SK-N-SH (cell line): Measurements from ENCODE around the gene USP32. TPM values are rescaled to one million over a fixed set of nuclear protein-coding genes. Genes with fewer than 3 reads are reported as not detected.

Source experiments
- CTCF ChIA-PET: fragments of 300-600, 350-600 bp; formaldehyde crosslinking; extraction: SDS; loops from one replicate; lab custom pipeline; 2021; lab: Yijun Ruan, JAX
- POLR2A ChIA-PET: fragments of 350-600 bp; sonication (Branson Sonifier 250); formaldehyde crosslinking; extraction: SDS; loops from one replicate; lab custom pipeline; 2020; ENCODE audit warnings: antibody characterized with exemption, inconsistent platforms; lab: Yijun Ruan, JAX
- DNase-seq: peaks from one replicate; pipeline ENCODE4 v3.0.0; 2012
- H2AFZ ChIP-seq: fragments of 200-600 bp; sonication (generic); 2 replicates; pipeline ENCODE4 v1.8.1; 2016; ENCODE audit warnings: antibody characterized with exemption, mild to moderate bottlenecking, low read depth
- H3F3A ChIP-seq: fragments of 200-600 bp; sonication (generic); replicated peaks from 2 replicates; pipeline ENCODE3; 2016; ENCODE audit warnings: antibody characterized with exemption, mild to moderate bottlenecking; ENCODE audit not compliant: insufficient read depth
- H3K27ac ChIP-seq, 2 experiments: fragments of 200-500 bp in 1 of 2; fragments of 200-600 bp in 1 of 2; sonication (Bioruptor generic) in 1 of 2; sonication (generic), shearing (Covaris generic) in 1 of 2; 2 replicates each; pipeline versions ENCODE4 v1.5.1 to v1.6.1; 2014 to 2016; ENCODE audit warnings: low read depth in 2 of 2, inconsistent platforms in 1 of 2, low read length in 1 of 2, mild to moderate bottlenecking in 1 of 2, mixed read lengths in 1 of 2
- H3K27me3 ChIP-seq: fragments of 200-600 bp; sonication (generic), shearing (Covaris generic); 2 replicates; pipeline ENCODE4 v1.6.1; 2016; ENCODE audit warnings: mixed run types; ENCODE audit not compliant: insufficient read depth
- H3K36me3 ChIP-seq, 2 experiments: fragments of 200-500 bp in 1 of 2; fragments of 200-600 bp in 1 of 2; sonication (Bioruptor generic) in 1 of 2; sonication (generic) in 1 of 2; replicated peaks in 1 of 2; 2 replicates each; pipeline versions ENCODE3 to v1.5.1; 2014 to 2016; ENCODE audit warnings: low read length in 1 of 2, mild to moderate bottlenecking in 1 of 2; ENCODE audit not compliant: insufficient read depth in 2 of 2, control insufficient read depth in 1 of 2
- H3K4me1 ChIP-seq, 2 experiments: fragments of 200-500 bp in 1 of 2; fragments of 200-600 bp in 1 of 2; sonication (Bioruptor generic) in 1 of 2; sonication (generic), shearing (Covaris generic) in 1 of 2; 2 replicates each; pipeline versions ENCODE4 v1.5.1 to v1.6.1; 2014 to 2016; ENCODE audit warnings: low read depth in 1 of 2, low read length in 1 of 2, mixed run types in 1 of 2; ENCODE audit not compliant: insufficient read depth in 2 of 2, control insufficient read depth in 1 of 2
- H3K4me2 ChIP-seq: fragments of 200-600 bp; sonication (generic), shearing (Covaris generic); 2 replicates; pipeline ENCODE4 v1.6.1; 2017; ENCODE audit warnings: mixed run types
- H3K4me3 ChIP-seq, 2 experiments: fragments of 200-500 bp in 1 of 2; fragments of 200-600 bp in 1 of 2; sonication (Bioruptor generic) in 1 of 2; sonication (generic), shearing (Covaris generic) in 1 of 2; 2 replicates each; pipeline versions ENCODE4 v1.5.1 to v1.8.1; 2014 to 2016; ENCODE audit warnings: low read depth in 2 of 2, inconsistent platforms in 1 of 2, low read length in 1 of 2, mild to moderate bottlenecking in 1 of 2, mixed read lengths in 1 of 2, moderate library complexity in 1 of 2
- H3K79me2 ChIP-seq: fragments of 200-600 bp; sonication (generic); 2 replicates; pipeline ENCODE4 v1.8.1; 2017; ENCODE audit warnings: mild to moderate bottlenecking; ENCODE audit not compliant: insufficient read depth
- H3K9ac ChIP-seq: fragments of 200-600 bp; sonication (generic); 2 replicates; pipeline ENCODE4 v1.6.1; 2017; ENCODE audit warnings: mixed run types
- H3K9me2 ChIP-seq: fragments of 200-600 bp; sonication (generic); 2 replicates; pipeline ENCODE4 v1.6.1; 2017; ENCODE audit warnings: mixed run types
- H3K9me3 ChIP-seq: fragments of 200-600 bp; sonication (generic); 2 replicates; pipeline ENCODE4 v1.6.1; 2017; ENCODE audit warnings: mixed run types, mild to moderate bottlenecking, moderate library complexity
- H4K20me1 ChIP-seq: fragments of 200-600 bp; sonication (generic); 2 replicates; pipeline ENCODE4 v1.6.1; 2017; ENCODE audit warnings: mild to moderate bottlenecking, mixed run types; ENCODE audit not compliant: insufficient read depth
- CTCF ChIP-seq: fragments of 200-600 bp; sonication (generic); IDR thresholded peaks from 2 replicates; pipeline ENCODE4 v1.6.1; 2017; ENCODE audit warnings: antibody characterized with exemption, mild to moderate bottlenecking, moderate library complexity
- EP300 ChIP-seq, 2 experiments: IDR thresholded peaks; 2 replicates each; pipeline versions ENCODE4 v1.4.0 to v1.6.1; 2012; ENCODE audit warnings: borderline replicate concordance in 1 of 2, low read depth in 1 of 2, low read length in 1 of 2
- EZH2phosphoT487 ChIP-seq: fragments of 200-600 bp; sonication (generic); IDR thresholded peaks from 2 replicates; pipeline ENCODE4 v1.6.1; 2017; ENCODE audit warnings: low read depth, mixed run types, mild to moderate bottlenecking, antibody characterized with exemption, moderate library complexity, borderline replicate concordance
- FOSL2 ChIP-seq: IDR thresholded peaks from 2 replicates; pipeline ENCODE4 v1.4.0; 2012; ENCODE audit warnings: low read depth, mild to moderate bottlenecking, moderate library complexity, borderline replicate concordance
- GABPA ChIP-seq: IDR thresholded peaks from 2 replicates; pipeline ENCODE4 v1.4.0; 2012; ENCODE audit warnings: low read depth, mild to moderate bottlenecking
- GATA2 ChIP-seq: sonication (generic); formaldehyde crosslinking; IDR thresholded peaks from 2 replicates; pipeline ENCODE4 v1.5.0; 2020; ENCODE audit warnings: mild to moderate bottlenecking, missing genetic modification reagents
- IRF3 ChIP-seq: fragments of 150-350 bp; IDR thresholded peaks from 2 replicates; pipeline ENCODE4 v1.6.1; 2016; ENCODE audit warnings: mild to moderate bottlenecking, low read depth, low read length
- JUND ChIP-seq: IDR thresholded peaks from 2 replicates; pipeline ENCODE4 v1.4.0; 2012
- MEF2A ChIP-seq: IDR thresholded peaks from 2 replicates; pipeline ENCODE4 v1.4.0; 2012; ENCODE audit warnings: low read depth, borderline replicate concordance
- MXI1 ChIP-seq: IDR thresholded peaks from 2 replicates; pipeline ENCODE4 v1.6.1; 2012; ENCODE audit warnings: mild to moderate bottlenecking, low read depth, low read length, improper control_type of control experiment
- NFIC ChIP-seq: IDR thresholded peaks from 2 replicates; pipeline ENCODE4 v1.4.0; 2012; ENCODE audit warnings: borderline replicate concordance
- POLR2AphosphoS5 ChIP-seq: IDR thresholded peaks from 2 replicates; pipeline ENCODE4 v1.6.1; 2012; ENCODE audit warnings: low read depth, low read length
- RAD21 ChIP-seq: IDR thresholded peaks from 2 replicates; pipeline ENCODE4 v1.6.1; 2012; ENCODE audit warnings: mild to moderate bottlenecking, low read length
- RCOR1 ChIP-seq: fragments of 150-350 bp; IDR thresholded peaks from 2 replicates; pipeline ENCODE4 v1.6.1; 2017; ENCODE audit warnings: antibody characterized with exemption, low read length
- RFX5 ChIP-seq: IDR thresholded peaks from 2 replicates; pipeline ENCODE4 v1.6.1; 2012; ENCODE audit warnings: mild to moderate bottlenecking, improper control_type of control experiment, low read length
- RXRA ChIP-seq: IDR thresholded peaks from 2 replicates; pipeline ENCODE4 v1.4.0; 2012; ENCODE audit warnings: low read depth, mild to moderate bottlenecking, borderline replicate concordance
- SIN3A ChIP-seq: IDR thresholded peaks from 2 replicates; pipeline ENCODE4 v1.6.1; 2012; ENCODE audit warnings: low read depth, mild to moderate bottlenecking, low read length, moderate library complexity, borderline replicate concordance
- SMC3 ChIP-seq: IDR thresholded peaks from 2 replicates; pipeline ENCODE4 v1.6.1; 2012; ENCODE audit warnings: low read depth, low read length, improper control_type of control experiment
- TCF12 ChIP-seq: IDR thresholded peaks from 2 replicates; pipeline ENCODE4 v1.4.0; 2012
- TEAD4 ChIP-seq: IDR thresholded peaks from 2 replicates; pipeline ENCODE4 v1.4.0; 2012; ENCODE audit warnings: mild to moderate bottlenecking, borderline replicate concordance; ENCODE audit not compliant: insufficient read depth
- WGBS: methylation state at CpG from one replicate; pipeline ENCODE4 v1.1.6; 2017; ENCODE audit warnings: low lambda C conversion rate; 5-methylcytosine and 5-hydroxymethylcytosine counted together
- polyA plus RNA-seq, 3 experiments: library from polyadenylated mRNA; depleted of rRNA; stranded (reverse); fragments of >200 nt; gene quantifications; 2 replicates each; pipeline ENCODE4 v1.2.3, GENCODE V29; 2012

Gene USP32
- polyA plus RNA-seq, 1 of the 3 experiments (the other 2 are of a cell fraction): 25.6 TPM

- 75% methylated on average over 13 of the region's 14 CpGs for WGBS
- peaks cover 10 to 11% of the 10 kb centered on the region in 2 experiments; a peak in 2 of 4 replicates for H3K4me1 ChIP-seq
- no peaks in the 10 kb centered on the region for H3K36me3 ChIP-seq
- H2AFZ ChIP-seq: no peak overlapping the region
- H3K4me2 ChIP-seq: no peak overlapping the region
- no peak overlapping the region for H3K9ac ChIP-seq
- no peaks in the 10 kb centered on the region for H3F3A ChIP-seq
- no peaks in the 10 kb centered on the region for H3K9me2 ChIP-seq
- CTCF ChIA-PET: no interaction called here
- H3K27me3 ChIP-seq: peaks cover 20% of the 10 kb centered on the region
- H4K20me1 ChIP-seq: no peaks in the 10 kb centered on the region
- H3K79me2 ChIP-seq: no peaks in the 10 kb centered on the region
- H3K9me3 ChIP-seq: no peaks in the 10 kb centered on the region
- POLR2A ChIA-PET: no interaction called here
- no peak overlapping the region for H3K4me3 ChIP-seq
- no peak for TF ChIP-seq GABPA
- DNase-seq: peak; percentile 50
- no peak overlapping the region for H3K27ac ChIP-seq
Measured at GRCh38 chr17:60154616-60155426, 237.1 kb downstream of the USP32 start.

- peak; percentile 42 for DNase-seq
- Histone ChIP-seq H3K9ac (no peak overlapping the region), H3K9me3 (no peaks in the 10 kb centered on the region), H3K4me2 (no peak overlapping the region), H3K4me3 (no peak overlapping the region), H3K27ac (no peak overlapping the region), H3K36me3 (no peaks in the 10 kb centered on the region), H3K9me2 (no peaks in the 10 kb centered on the region), H4K20me1 (no peaks in the 10 kb centered on the region), H3F3A (no peaks in the 10 kb centered on the region), H2AFZ (no peak overlapping the region), H3K4me1 (peaks cover 11 to 12% of the 10 kb centered on the region in 2 experiments; a peak in 2 of 4 replicates), H3K27me3 (peaks cover 28% of the 10 kb centered on the region), H3K79me2 (no peaks in the 10 kb centered on the region)
- CTCF ChIA-PET: interaction anchor here (1.0 to 3.9 kb wide), 2 partner anchors 12 to 18 kb away, joined by 3 to 32 read pairs; no protein-coding TSS in a partner anchor
- POLR2A ChIA-PET: no interaction called here
- TF ChIP-seq RAD21 (no peak), EP300 (IDR thresholded peaks at IDR 0.05; ENCODE audit: borderline replicate concordance in 1 of 2, low read depth in 1 of 2, low read length in 1 of 2) (no peak), RCOR1 (no peak), IRF3 (no peak), TCF12 (no peak), JUND (no peak), MXI1 (no peak), FOSL2 (no peak), CTCF (no peak), SIN3A (no peak), GATA2 (CRISPR knock-in tag) (no peak), MEF2A (no peak), RFX5 (no peak), SMC3 (no peak), POLR2AphosphoS5 (no peak), TEAD4 (no peak), RXRA (no peak), EZH2phosphoT487 (no peak), NFIC (no peak)
- 82% methylated on average over 12 of the region's 12 CpGs for WGBS
Measured at GRCh38 chr17:60153606-60154390, 238.1 kb downstream of the USP32 start.
